ENCODE measurements around the gene TTC19. TPM values are rescaled to one million over a fixed set of nuclear protein-coding genes. Genes with fewer than 3 reads are reported as not detected.
A peak's percentile ranks its signal among the peaks of the same experiment; 100 is the strongest.
"Not testable (repeated sequence)": the region's sequence is repeated elsewhere in the genome, so short reads cannot be mapped to it uniquely, and the experiment has no call there.

The TTC19 gene
- total RNA-seq, 4 donors from 2014 or later, result 103 to 160 (median 134) TPM

DNA sequence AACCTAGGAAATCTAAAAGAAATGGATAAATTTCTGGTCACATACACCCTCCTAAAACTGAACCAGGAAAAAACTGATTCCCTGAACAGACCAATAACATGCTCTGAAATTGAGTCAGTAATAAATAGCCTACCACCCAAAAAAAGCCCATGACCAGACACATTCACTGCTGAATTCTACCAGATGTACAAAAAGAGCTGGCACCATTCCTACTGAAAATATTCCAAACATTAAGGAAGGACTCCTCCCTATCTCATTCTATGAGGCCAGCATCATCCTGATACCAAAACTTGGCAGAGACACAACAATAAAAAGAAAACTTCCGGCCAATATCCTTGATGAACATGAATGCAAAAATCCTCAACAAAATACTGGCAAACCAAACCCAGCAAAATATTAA is 52.9 kb downstream of the TTC19 start:
- H3K36me3 ChIP-seq, result peaks cover 20% of the 10 kb centered on the region in 2 donors
- H3K27ac ChIP-seq, result no peak overlapping the region
- H3K4me1 ChIP-seq, result peaks cover 0 to 10% of the 10 kb centered on the region in 2 donors
- no peak for DNase-seq
- H3K9me3 ChIP-seq, result no peaks in the 10 kb centered on the region
- no peaks in the 10 kb centered on the region for H3K27me3 ChIP-seq
- TF ChIP-seq POLR2A (IDR thresholded peaks at IDR 0.05), result no peak
- TF ChIP-seq, protein P1, sequence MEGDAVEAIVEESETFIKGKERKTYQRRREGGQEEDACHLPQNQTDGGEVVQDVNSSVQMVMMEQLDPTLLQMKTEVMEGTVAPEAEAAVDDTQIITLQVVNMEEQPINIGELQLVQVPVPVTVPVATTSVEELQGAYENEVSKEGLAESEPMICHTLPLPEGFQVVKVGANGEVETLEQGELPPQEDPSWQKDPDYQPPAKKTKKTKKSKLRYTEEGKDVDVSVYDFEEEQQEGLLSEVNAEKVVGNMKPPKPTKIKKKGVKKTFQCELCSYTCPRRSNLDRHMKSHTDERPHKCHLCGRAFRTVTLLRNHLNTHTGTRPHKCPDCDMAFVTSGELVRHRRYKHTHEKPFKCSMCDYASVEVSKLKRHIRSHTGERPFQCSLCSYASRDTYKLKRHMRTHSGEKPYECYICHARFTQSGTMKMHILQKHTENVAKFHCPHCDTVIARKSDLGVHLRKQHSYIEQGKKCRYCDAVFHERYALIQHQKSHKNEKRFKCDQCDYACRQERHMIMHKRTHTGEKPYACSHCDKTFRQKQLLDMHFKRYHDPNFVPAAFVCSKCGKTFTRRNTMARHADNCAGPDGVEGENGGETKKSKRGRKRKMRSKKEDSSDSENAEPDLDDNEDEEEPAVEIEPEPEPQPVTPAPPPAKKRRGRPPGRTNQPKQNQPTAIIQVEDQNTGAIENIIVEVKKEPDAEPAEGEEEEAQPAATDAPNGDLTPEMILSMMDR (IDR thresholded peaks at IDR 0.05), result no peak
- intact Hi-C loops (cut with DNase I), result no loop called here
- H3K4me3 ChIP-seq (replicated peaks in 1 of 3), result no peak overlapping the region
- whole genome bisulfite sequencing, 2 donors, result 76 to 81% methylated on average over 1 of the region's 1 CpG

DNA sequence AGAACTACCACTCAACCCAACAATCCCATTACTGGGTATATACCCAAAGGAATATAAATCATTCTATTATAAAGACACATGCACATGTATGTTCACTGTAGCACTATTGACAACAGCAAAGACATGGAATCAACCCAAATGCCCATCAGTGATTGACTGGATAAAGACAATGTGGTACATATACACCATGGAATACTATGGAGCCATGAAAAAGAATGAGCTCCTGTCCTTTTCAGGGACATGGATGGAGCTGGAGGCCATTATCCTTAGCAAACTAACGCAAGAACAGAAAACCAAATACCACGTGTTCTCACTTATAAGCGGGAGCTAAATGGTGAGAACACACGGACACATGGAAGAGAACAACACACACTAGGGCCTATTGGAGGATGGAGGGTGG is 55.5 kb downstream of the TTC19 start:
- H3K4me3 ChIP-seq (replicated peaks in 1 of 3); H3K4me1 ChIP-seq; H3K9me3 ChIP-seq; DNase-seq; intact Hi-C loops (cut with DNase I); H3K27ac ChIP-seq; H3K27me3 ChIP-seq: not testable (repeated sequence)
- H3K36me3 ChIP-seq, result peaks cover 15 to 29% of the 10 kb centered on the region in 2 donors
- WGBS, 2 donors, result 71 to 73% methylated on average over 4 of the region's 4 CpGs

DNA sequence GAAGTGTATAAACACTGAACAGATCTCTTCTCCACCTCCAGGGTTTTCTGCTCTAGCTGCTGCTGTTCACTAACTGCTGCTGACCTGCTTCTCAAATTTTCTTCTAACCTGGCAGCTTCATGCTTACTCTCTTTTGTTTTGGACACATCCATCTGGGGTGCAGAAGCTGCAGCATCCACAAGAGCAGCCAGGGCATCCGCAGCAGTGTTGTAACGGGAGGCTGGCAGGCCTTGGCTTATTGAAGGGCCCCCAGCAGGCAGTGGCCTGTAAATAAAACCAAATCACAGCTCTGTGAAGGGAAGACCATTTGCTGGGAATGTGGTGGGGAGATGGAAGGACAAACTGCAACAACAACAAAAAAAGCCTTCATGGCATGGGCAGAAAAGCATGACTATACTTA is 62.0 kb downstream of the TTC19 start:
- H3K4me1 ChIP-seq, result peaks cover 7 to 8% of the 10 kb centered on the region in 2 donors
- intact Hi-C loops (cut with DNase I), result no loop called here
- DNase-seq, result no peak
- H3K36me3 ChIP-seq, result peaks cover 43 to 63% of the 10 kb centered on the region in 2 donors
- no peaks in the 10 kb centered on the region for H3K27me3 ChIP-seq
- WGBS, 2 donors, result 88 to 97% methylated on average over 2 of the region's 2 CpGs
- H3K9me3 ChIP-seq, result no peaks in the 10 kb centered on the region
- no peak overlapping the region for H3K4me3 ChIP-seq (replicated peaks in 1 of 3)
- no peak for TF ChIP-seq POLR2A (IDR thresholded peaks at IDR 0.05)
- TF ChIP-seq, protein P1 (IDR thresholded peaks at IDR 0.05), result no peak
- no peak overlapping the region for H3K27ac ChIP-seq

DNA sequence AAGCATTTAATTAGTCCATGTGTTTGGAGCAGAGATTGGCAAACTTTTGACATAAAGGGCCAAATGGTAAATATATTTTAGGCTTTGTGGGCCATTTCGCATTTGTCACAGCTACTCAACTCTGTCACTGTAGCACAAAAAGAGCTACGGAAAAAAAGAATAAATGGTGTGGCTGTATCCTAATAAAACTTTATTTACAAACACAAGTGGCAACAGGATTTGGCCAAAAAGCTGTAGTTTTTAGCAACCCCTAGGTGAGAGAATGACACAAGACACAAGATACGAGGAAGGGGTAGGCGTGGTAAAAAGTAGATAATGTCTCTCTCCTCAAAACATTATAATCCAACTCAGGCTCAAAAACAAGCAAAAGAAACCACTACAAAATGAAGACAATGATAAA is 66.5 kb downstream of the TTC19 start:
- TF ChIP-seq POLR2A (IDR thresholded peaks at IDR 0.05), result no peak
- TF ChIP-seq, protein P1 (IDR thresholded peaks at IDR 0.05), result no peak
- Histone ChIP-seq H3K36me3 (peaks cover 44 to 58% of the 10 kb centered on the region in 2 donors), H3K9me3 (no peaks in the 10 kb centered on the region), H3K27me3 (no peaks in the 10 kb centered on the region), H3K27ac (peak overlapping the region in 1 of 3 donors; percentile 7), H3K4me1 (peaks cover 7 to 16% of the 10 kb centered on the region in 2 donors), H3K4me3 (replicated peaks in 1 of 3) (no peak overlapping the region)
- 95 to 97% methylated on average over 4 of the region's 4 CpGs for WGBS, 2 donors
- no peak for DNase-seq
- intact Hi-C loops (cut with DNase I), result no loop called here

DNA sequence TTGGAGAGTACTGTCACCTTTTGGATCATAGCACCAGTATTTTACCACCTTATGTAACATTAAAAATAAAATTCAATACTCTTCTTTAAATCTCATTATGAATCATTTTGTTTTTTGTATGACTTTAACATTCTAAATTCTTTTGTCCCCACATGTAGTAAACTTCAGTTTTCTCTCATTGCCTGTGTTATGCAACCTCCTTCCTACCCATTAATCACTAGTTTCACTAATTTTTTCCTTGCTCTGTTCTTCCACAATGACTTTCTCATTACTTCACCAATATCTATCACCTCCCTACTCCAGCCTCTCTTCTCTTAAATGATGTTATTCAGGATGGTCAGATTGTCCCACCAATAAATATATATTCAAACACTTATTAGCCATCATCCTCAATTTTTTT is 68.7 kb downstream of the TTC19 start:
- Histone ChIP-seq H3K9me3 (no peaks in the 10 kb centered on the region), H3K4me1 (peaks cover 7 to 16% of the 10 kb centered on the region in 2 donors), H3K36me3 (peaks cover 29 to 44% of the 10 kb centered on the region in 2 donors), H3K4me3 (replicated peaks in 1 of 3) (no peak overlapping the region), H3K27ac (no peak overlapping the region), H3K27me3 (no peaks in the 10 kb centered on the region)
- intact Hi-C loops (cut with DNase I), result no loop called here
- DNase-seq, result no peak
- no peak for TF ChIP-seq POLR2A (IDR thresholded peaks at IDR 0.05)
- TF ChIP-seq, protein P1 (IDR thresholded peaks at IDR 0.05), result no peak

DNA sequence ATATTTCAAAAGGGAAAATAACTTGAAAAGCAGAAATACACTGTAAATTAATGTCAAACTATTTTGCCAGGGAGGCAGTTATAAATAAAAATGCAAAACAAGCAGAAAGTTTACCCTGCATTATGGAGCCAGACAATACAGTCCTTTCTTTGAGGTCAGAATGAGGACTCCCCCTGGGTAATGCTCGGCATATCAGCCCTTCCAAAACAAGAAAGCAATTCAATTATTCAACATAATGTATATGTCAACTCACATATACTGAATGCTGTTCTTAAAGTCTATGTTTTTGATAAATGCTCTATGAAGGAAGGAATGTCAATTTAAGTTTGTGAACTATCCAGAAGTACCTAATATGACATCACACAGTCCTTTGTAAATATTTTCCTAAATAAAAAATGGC is 72.4 kb downstream of the TTC19 start:
- 90 to 92% methylated on average over 1 of the region's 1 CpG for WGBS, 2 donors
- H3K27me3 ChIP-seq, result no peaks in the 10 kb centered on the region
- no peak overlapping the region for H3K4me3 ChIP-seq (replicated peaks in 1 of 3)
- H3K9me3 ChIP-seq, result no peaks in the 10 kb centered on the region
- intact Hi-C loops (cut with DNase I), result no loop called here
- TF ChIP-seq, protein P1 (IDR thresholded peaks at IDR 0.05), result no peak
- TF ChIP-seq POLR2A (IDR thresholded peaks at IDR 0.05), result no peak
- H3K27ac ChIP-seq, result no peak overlapping the region
- DNase-seq, result no peak
- H3K4me1 ChIP-seq, result peaks cover 0 to 5% of the 10 kb centered on the region in 2 donors
- peaks cover 29 to 40% of the 10 kb centered on the region in 2 donors for H3K36me3 ChIP-seq
